PC-3 (cell line): Measurements from ENCODE around the gene RNF114. TPM values are rescaled to one million over a fixed set of nuclear protein-coding genes. Genes with fewer than 3 reads are reported as not detected.
A peak's percentile ranks its signal among the peaks of the same experiment; 100 is the strongest.

Source experiments
- ATAC-seq: fragments of 200-7000 bp; cut with Tn5 transposase; 2 replicates; pipeline ENCODE4 v1.9.1; 2020; ENCODE audit warnings: mild to moderate bottlenecking, moderate library complexity
- BruUV-seq: library from RNA; stranded (reverse); fragments of 400-500 nt; replicated peaks from 2 replicates; lab custom pipeline; 2021; lab: Mats Ljungman, UMichigan
- CTCF ChIA-PET: fragments of 300-600 bp; sonication (Branson Sonifier 250); formaldehyde crosslinking; loops from one replicate; lab custom pipeline; 2022; ENCODE audit warnings: antibody characterized with exemption; lab: Charles Lee
- POLR2A ChIA-PET: fragments of 300-600 bp; sonication (Branson Sonifier 250); formaldehyde crosslinking; loops from one replicate; lab custom pipeline; 2022; ENCODE audit warnings: antibody characterized with exemption; ENCODE audit not compliant: unreplicated experiment; lab: Charles Lee
- DNase-seq: peaks from one replicate; pipeline ENCODE4 v3.0.0-alpha.2; 2015
- H2AFZ ChIP-seq: fragments of 300-600 bp; sonication (generic); 2 replicates; pipeline ENCODE4 v1.6.0; 2016; ENCODE audit warnings: antibody characterized with exemption, low read length
- H3F3A ChIP-seq: fragments of 300-600 bp; sonication (generic); one replicate; pipeline ENCODE4 v1.6.0; 2017; ENCODE audit warnings: antibody characterized with exemption, low read length, control low read depth, mild to moderate bottlenecking; ENCODE audit not compliant: unreplicated experiment
- H3K27ac ChIP-seq: fragments of 300-600 bp; sonication (generic); 2 replicates; pipeline ENCODE4 v1.5.1; 2016; ENCODE audit warnings: mild to moderate bottlenecking, low read length
- H3K27me3 ChIP-seq: fragments of 300-600 bp; sonication (generic); 2 replicates; pipeline ENCODE4 v1.6.1; 2016; ENCODE audit warnings: low read length, mixed read lengths
- H3K36me3 ChIP-seq: fragments of 300-600 bp; sonication (generic); 2 replicates; pipeline ENCODE4 v1.6.1; 2016; ENCODE audit warnings: low read depth, mixed run types, low read length, mixed read lengths
- H3K4me1 ChIP-seq: fragments of 300-600 bp; sonication (generic); 2 replicates; pipeline ENCODE4 v1.5.1; 2016; ENCODE audit warnings: low read length; ENCODE audit not compliant: insufficient read depth
- H3K4me2 ChIP-seq: fragments of 300-600 bp; sonication (generic); 2 replicates; pipeline ENCODE4 v1.6.0; 2016; ENCODE audit warnings: low read length
- H3K4me3 ChIP-seq: fragments of 300-600 bp; sonication (generic); 2 replicates; pipeline ENCODE4 v1.5.1; 2016; ENCODE audit warnings: mild to moderate bottlenecking, low read length, mixed read lengths
- H3K79me2 ChIP-seq: fragments of 300-600 bp; sonication (generic); 2 replicates; pipeline ENCODE4 v1.6.1; 2017; ENCODE audit warnings: low read length, mixed read lengths
- H3K9ac ChIP-seq: fragments of 300-600 bp; sonication (generic); 2 replicates; pipeline ENCODE4 v1.6.0; 2016; ENCODE audit warnings: mild to moderate bottlenecking, low read length
- H3K9me2 ChIP-seq: fragments of 300-600 bp; sonication (generic); replicated peaks from 2 replicates; pipeline ENCODE4 v1.6.1; 2016; ENCODE audit warnings: mixed run types, low read length, mixed read lengths
- H3K9me3 ChIP-seq: fragments of 300-600 bp; sonication (generic); 2 replicates; pipeline ENCODE4 v1.6.1; 2016; ENCODE audit warnings: low read length, mixed read lengths
- H4K20me1 ChIP-seq: fragments of 300-600 bp; sonication (generic); 2 replicates; pipeline ENCODE4 v1.6.1; 2016; ENCODE audit warnings: low read length, mixed read lengths
- CTCF ChIP-seq: fragments of 300-600 bp; sonication (generic); conservative IDR thresholded peaks from 2 replicates; pipeline ENCODE4 v1.5.1; 2017; ENCODE audit warnings: antibody characterized with exemption, low read depth, mild to moderate bottlenecking, low read length
- EZH2 ChIP-seq: fragments of 300-600 bp; sonication (generic); IDR thresholded peaks from one replicate; pipeline ENCODE4 v1.6.1; 2017; ENCODE audit warnings: antibody characterized with exemption, mild to moderate bottlenecking, low read length; ENCODE audit not compliant: unreplicated experiment
- EZH2phosphoT487 ChIP-seq: fragments of 300-600 bp; sonication (generic); IDR thresholded peaks from 2 replicates; pipeline ENCODE4 v1.6.1; 2018; ENCODE audit warnings: mild to moderate bottlenecking, antibody characterized with exemption, low read length, borderline replicate concordance
- intact Hi-C: fragments of 100-400 bp; cut with micrococcal nuclease; formaldehyde crosslinking; loops from 2 replicates; pipeline ENCODE4 v1.9.0; 2023
- total RNA-seq: library from RNA; depleted of rRNA; stranded (reverse); fragments of >200 nt; gene quantifications from 2 replicates; pipeline ENCODE4 v1.2.3, GENCODE V29; 2014

RNF114 gene
- total RNA-seq, 1 experiment from 2014 or later = 133 TPM

DNA sequence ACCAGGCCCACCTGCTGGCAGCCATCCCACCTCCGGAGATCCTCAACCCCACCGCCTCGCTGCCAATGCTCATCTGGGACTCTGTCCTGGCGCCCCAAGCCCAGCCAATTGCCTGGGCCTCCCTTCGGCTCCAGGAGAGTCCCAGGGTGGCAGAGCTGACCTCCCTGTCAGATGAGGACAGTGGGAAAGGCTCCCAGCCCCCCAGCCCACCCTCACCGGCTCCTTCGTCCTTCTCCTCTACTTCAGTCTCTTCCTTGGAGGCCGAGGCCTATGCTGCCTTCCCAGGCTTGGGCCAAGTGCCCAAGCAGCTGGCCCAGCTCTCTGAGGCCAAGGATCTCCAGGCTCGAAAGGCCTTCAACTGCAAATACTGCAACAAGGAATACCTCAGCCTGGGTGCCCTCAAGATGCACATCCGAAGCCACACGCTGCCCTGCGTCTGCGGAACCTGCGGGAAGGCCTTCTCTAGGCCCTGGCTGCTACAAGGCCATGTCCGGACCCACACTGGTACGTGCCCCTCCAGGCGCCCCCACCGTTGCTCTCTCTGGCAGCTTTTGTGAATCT lies 47.7 kb downstream of the RNF114 start:
- DNase-seq (no peak), ATAC-seq (no peak)
- Histone ChIP-seq H3K4me2 (peak overlapping the region; percentile 92), H3K79me2 (no peaks in the 10 kb centered on the region; the same call in 1 of the 2 replicates), H3K4me3 (peak overlapping the region; percentile 70), H3K9me3 (no peaks in the 10 kb centered on the region), H3K27me3 (no peaks in the 10 kb centered on the region), H4K20me1 (no peaks in the 10 kb centered on the region), H3K27ac (no peak overlapping the region), H3K9me2 (no peaks in the 10 kb centered on the region), H3K36me3 (no peaks in the 10 kb centered on the region), H3K9ac (no peak overlapping the region), H3F3A (no peaks in the 10 kb centered on the region), H2AFZ (no peak overlapping the region), H3K4me1 (peaks cover 22% of the 10 kb centered on the region)
- no TSS peak for BruUV-seq
- POLR2A ChIA-PET = no interaction called here
- CTCF ChIA-PET = no interaction called here
- intact Hi-C loops = loop anchor here (5.0 kb wide), 1 partner anchor 183 kb away; no protein-coding TSS in a partner anchor
- TF ChIP-seq CTCF = no peak
- TF ChIP-seq EZH2 = no peak
- TF ChIP-seq EZH2phosphoT487 = no peak

DNA sequence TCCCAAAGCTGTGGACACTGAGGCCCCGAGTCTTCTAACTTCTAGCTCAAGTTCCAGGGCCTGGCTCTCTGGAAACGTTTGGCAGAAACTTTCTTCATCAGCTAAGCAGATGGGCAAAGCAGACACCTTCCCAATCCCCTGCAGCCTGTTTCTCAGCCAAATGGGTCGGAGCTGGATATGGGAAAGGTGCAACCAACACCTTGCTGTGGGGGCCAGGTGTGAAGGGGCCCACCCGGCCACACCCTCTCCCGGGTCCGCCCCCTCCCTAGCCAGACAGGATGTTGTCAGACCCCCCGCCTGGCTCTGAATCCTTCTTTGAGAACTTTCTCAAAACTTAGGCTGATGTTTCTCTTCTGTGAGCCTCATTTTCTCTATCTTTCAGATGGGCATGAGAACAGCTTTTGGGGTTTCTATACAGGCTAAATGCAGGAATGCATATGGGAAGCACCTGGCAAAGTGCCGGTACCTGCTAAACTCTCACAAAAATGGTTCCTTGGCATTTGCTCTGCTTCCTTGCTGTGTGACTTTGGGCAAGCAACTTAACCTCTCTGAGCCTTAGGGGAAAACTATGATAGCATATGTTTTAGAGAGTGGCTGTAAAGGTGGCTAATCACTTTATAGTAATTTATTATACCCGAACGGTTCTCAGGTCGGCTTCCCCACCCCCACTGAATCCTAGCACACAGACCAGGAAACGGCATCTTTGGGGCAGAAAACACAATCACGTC lies 48.4 kb downstream of the RNF114 start:
- no peaks in the 10 kb centered on the region; the same call in 1 of the 2 replicates for H3K79me2 ChIP-seq
- no peaks in the 10 kb centered on the region for H3K9me2 ChIP-seq
- TF ChIP-seq EZH2phosphoT487 (no peak), CTCF (no peak), EZH2 (no peak)
- H2AFZ ChIP-seq = no peak overlapping the region
- H3K4me1 ChIP-seq = peaks cover 17% of the 10 kb centered on the region
- H3K9ac ChIP-seq = no peak overlapping the region
- ATAC-seq (no peak), DNase-seq (no peak)
- 0 out of 2 replicates have a peak overlapping the region, but pooled peaks have one; percentile 92 for H3K4me2 ChIP-seq
- no peaks in the 10 kb centered on the region for H3F3A ChIP-seq
- no peaks in the 10 kb centered on the region for H4K20me1 ChIP-seq
- H3K4me3 ChIP-seq = no peak overlapping the region
- H3K27me3 ChIP-seq = no peaks in the 10 kb centered on the region
- no peaks in the 10 kb centered on the region for H3K36me3 ChIP-seq
- BruUV-seq = no TSS peak
- ChIA-PET CTCF (no interaction called here), POLR2A (no interaction called here)
- H3K27ac ChIP-seq = no peak overlapping the region
- intact Hi-C loops = loop anchor here (5.0 kb wide), 1 partner anchor 183 kb away; no protein-coding TSS in a partner anchor
- H3K9me3 ChIP-seq = no peaks in the 10 kb centered on the region

DNA sequence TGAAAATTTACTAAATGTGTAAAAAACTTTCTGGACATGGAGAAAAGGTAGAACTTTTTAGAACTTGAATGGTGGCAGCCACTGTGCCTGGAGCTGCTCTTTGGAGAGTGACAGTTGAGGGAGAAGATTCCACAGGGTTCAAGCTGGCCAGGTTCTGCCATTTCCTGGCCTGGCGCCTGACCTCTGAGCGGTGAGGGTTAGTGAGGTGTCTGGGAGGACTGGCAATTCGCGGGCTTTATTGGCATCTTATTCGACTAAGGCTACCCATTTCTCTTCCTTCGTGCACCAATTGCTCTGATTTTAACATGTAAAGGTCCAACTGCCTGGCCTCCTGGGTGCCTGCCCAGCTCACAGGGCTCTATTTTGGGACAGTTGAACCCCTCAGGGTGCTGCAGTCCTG lies 49.0 kb downstream of the RNF114 start:
- no peaks in the 10 kb centered on the region; the same call in 1 of the 2 replicates for H3K79me2 ChIP-seq
- no peaks in the 10 kb centered on the region for H3K27me3 ChIP-seq
- no peak for ATAC-seq
- no peaks in the 10 kb centered on the region for H3K9me3 ChIP-seq
- DNase-seq = no peak
- intact Hi-C loops = no loop called here
- no peak overlapping the region for H2AFZ ChIP-seq
- no peaks in the 10 kb centered on the region for H3K9me2 ChIP-seq
- H3K36me3 ChIP-seq = no peaks in the 10 kb centered on the region
- ChIA-PET CTCF (no interaction called here), POLR2A (interaction anchor here (0.7 kb wide), 1 partner anchor 88 kb away, joined by 16 read pairs; no protein-coding TSS in a partner anchor)
- H3K27ac ChIP-seq = no peak overlapping the region
- no peak overlapping the region for H3K4me3 ChIP-seq
- no peaks in the 10 kb centered on the region for H3F3A ChIP-seq
- no peak overlapping the region for H3K4me2 ChIP-seq
- BruUV-seq = TSS peak; percentile 29
- no peak overlapping the region for H3K9ac ChIP-seq
- no peak for TF ChIP-seq EZH2phosphoT487
- TF ChIP-seq EZH2 = no peak
- TF ChIP-seq CTCF = no peak
- peaks cover 17% of the 10 kb centered on the region for H3K4me1 ChIP-seq
- H4K20me1 ChIP-seq = no peaks in the 10 kb centered on the region
